RWPE1 (cell line): ENCODE measurements around the gene EYS.

Experiments
- CTCF ChIA-PET: fragments of 350-600 bp; sonication (Branson Sonifier 250); formaldehyde crosslinking; extraction: SDS; loops from one replicate; lab custom pipeline; 2021; lab: Yijun Ruan, JAX
- POLR2A ChIA-PET: fragments of 400-600 bp; formaldehyde crosslinking; extraction: SDS; loops from one replicate; lab custom pipeline; 2020; ENCODE audit warnings: antibody characterized with exemption; ENCODE audit not compliant: low non-redundant PET; lab: Yijun Ruan, JAX
- DNase-seq: peaks from one replicate; pipeline ENCODE4 v3.0.0; 2012; ENCODE audit warnings: low spot score
- H3K27ac ChIP-seq: fragments of 450-650 bp; 2 replicates; pipeline ENCODE4 v1.5.1; 2017
- TF ChIP-seq, protein P1 (sequence below): fragments of 450-650 bp; conservative IDR thresholded peaks from 2 replicates; pipeline ENCODE4 v1.5.1; 2017; ENCODE audit warnings: low read depth, mild to moderate bottlenecking

The EYS gene

DNA sequence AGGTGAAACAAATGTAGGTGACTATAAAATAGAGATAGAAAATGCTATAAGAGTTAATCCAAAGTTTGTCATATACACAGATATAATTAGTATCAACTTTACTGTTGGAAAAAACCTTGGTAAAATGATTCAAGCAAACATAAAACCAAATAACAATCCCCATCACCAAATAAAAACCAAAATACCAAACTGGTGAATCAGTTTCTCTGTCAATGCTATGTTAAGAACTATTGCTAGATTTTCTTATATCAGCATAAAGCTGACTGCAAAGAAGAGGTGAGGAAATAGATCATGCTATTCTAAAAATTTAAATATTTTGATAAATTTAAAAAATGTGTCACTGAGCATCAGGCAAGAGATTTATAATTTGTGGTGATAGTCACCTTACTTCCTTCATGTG, 1413.0 kb downstream of the EYS start:
- TF ChIP-seq, protein P1, sequence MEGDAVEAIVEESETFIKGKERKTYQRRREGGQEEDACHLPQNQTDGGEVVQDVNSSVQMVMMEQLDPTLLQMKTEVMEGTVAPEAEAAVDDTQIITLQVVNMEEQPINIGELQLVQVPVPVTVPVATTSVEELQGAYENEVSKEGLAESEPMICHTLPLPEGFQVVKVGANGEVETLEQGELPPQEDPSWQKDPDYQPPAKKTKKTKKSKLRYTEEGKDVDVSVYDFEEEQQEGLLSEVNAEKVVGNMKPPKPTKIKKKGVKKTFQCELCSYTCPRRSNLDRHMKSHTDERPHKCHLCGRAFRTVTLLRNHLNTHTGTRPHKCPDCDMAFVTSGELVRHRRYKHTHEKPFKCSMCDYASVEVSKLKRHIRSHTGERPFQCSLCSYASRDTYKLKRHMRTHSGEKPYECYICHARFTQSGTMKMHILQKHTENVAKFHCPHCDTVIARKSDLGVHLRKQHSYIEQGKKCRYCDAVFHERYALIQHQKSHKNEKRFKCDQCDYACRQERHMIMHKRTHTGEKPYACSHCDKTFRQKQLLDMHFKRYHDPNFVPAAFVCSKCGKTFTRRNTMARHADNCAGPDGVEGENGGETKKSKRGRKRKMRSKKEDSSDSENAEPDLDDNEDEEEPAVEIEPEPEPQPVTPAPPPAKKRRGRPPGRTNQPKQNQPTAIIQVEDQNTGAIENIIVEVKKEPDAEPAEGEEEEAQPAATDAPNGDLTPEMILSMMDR: no peak
- H3K27ac ChIP-seq: no peak overlapping the region
- no peak for DNase-seq
- ChIA-PET POLR2A (no interaction called here), CTCF (no interaction called here)

DNA sequence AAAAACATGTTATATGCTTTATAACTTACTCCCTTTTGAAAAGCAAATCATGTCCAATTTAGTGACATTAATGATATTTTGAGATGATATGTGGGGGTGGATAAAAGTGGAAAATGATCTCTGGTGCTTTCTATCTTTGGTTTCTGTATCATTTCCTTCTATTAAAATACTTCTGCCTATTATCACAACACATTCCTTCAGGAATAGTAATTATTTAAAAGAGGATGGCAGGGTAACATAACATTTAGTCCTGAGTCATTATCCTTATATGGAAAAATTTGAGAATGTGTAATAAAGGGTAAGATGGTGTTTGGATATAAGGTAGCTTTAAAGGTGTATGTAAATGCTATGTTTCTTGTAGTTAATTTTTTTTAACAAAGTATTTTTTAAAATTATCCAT, 1413.7 kb downstream of the EYS start:
- no peak for DNase-seq
- POLR2A ChIA-PET: no interaction called here

DNA sequence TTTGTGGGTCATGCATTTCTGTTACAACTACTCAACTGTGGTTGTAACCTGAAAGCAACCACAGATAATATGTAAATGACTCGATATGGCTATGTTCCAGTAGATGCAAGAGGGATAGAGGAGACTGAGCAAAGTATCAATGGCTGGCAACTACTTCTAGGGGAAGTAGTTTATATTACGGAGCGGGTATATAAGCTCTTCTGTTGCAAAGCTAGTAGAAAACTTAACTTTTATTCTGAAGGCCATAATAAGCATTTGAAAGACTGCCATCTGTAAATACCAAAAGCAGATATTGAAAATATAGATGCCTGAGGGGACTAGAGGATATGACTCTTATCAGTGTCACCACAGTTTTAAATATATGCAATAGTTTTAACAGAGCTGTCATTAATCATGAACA, 1416.2 kb downstream of the EYS start:
- no peak for DNase-seq
- TF ChIP-seq, protein P1: no peak
- ChIA-PET POLR2A (no interaction called here), CTCF (no interaction called here)
- H3K27ac ChIP-seq: no peak overlapping the region

More for the DNA sequence above, 1413.7 kb downstream of the EYS start:
- CTCF ChIA-PET: interaction anchor here (0.6 kb wide), 1 partner anchor 1123 kb away, joined by 3 read pairs; no protein-coding TSS in a partner anchor
- no peak overlapping the region for H3K27ac ChIP-seq
- TF ChIP-seq, protein P1: no peak

DNA sequence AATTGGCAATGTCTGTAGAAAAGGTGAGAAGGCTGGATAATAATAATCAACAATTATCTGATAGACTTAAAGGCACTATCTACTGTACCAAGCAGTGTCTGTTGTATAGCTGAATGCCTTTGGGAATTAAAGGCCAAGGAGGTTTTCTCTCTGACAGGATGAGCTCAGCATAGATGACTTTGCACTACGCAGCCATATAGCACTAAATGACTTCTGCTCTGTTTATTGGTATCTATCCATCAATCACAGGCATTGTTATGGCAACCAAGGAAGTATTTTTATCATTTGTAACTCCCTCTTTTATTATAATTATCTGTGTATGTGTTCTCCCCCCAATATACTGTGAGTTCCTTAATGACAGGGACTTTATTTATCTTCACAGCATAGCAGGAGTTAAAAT, 1417.1 kb downstream of the EYS start:
- POLR2A ChIA-PET: no interaction called here
- TF ChIP-seq, protein P1: no peak
- CTCF ChIA-PET: interaction anchor here (0.7 kb wide), 1 partner anchor 529 kb away, joined by 6 read pairs; no protein-coding TSS in a partner anchor
- no peak for DNase-seq
- H3K27ac ChIP-seq: no peak overlapping the region

DNA sequence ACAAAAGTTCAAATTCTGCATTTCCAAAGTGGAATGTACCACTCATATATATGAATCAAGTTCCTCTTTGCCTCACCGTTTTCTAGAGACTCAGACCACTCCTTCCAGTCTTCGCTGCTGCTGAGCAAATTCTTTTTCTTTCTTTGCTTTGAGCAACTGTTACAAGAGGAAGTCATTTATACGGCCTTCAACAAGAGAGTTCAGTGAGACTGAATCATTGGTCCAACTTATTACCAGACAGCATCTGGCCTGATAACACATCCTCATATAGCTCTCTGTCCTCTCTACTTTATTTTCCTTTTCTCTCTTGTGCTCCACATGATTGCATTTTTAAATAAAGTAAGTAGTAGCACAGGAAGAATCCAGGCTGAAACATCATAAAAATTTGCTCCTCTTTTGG, 1418.7 kb downstream of the EYS start:
- CTCF ChIA-PET: no interaction called here
- no peak for DNase-seq
- TF ChIP-seq, protein P1: no peak
- no peak overlapping the region for H3K27ac ChIP-seq
- POLR2A ChIA-PET: no interaction called here

DNA sequence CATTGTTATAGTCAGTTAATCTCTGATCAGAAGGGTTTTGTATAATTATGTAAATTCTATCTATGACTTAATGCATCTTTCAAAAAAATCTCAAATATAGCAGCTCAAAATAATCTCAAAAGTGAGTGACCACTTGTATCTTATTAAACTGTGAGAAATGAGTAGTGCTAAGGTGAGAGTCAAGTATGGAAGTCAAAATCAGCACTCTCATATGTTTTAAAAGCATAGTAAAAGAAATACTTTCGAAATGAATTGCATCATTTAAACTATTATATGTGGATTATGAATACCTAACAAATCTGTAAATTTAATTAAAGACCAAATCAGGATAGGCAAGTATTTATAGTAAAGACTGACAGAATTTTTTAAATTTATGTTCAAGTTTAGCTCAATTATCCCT, 1425.9 kb downstream of the EYS start:
- POLR2A ChIA-PET: no interaction called here
- TF ChIP-seq, protein P1: no peak
- DNase-seq: no peak
- CTCF ChIA-PET: interaction anchor here (0.6 kb wide), 1 partner anchor 55 kb away, joined by 5 read pairs; no protein-coding TSS in a partner anchor
- H3K27ac ChIP-seq: no peak overlapping the region
